A549 treated with Mapracorat at 1 μM for 4 hours (cell line): ENCODE data around the gene LILRB2. TPM values are rescaled to one million over a fixed set of nuclear protein-coding genes. Genes with fewer than 3 reads are reported as not detected.

Experiments
- total RNA-seq: library from RNA; stranded (reverse); fragments of 200-300 nt; extraction: Qiagen RNA extraction; gene quantifications from 5 replicates; pipeline ENCODE4 v1.2.3, GENCODE V29; 2022

The LILRB2 gene
- 0.05 to 0.26 TPM (median 0.11 TPM) in 5 replicates for total RNA-seq

GRCh38 chr19:54281007-54281728 is at the start of gene LILRB2:
TSS of gene LILRB2 (minus strand) at chr19:54281110. CDS start at chr19:54280496, 614 bp downstream.

GRCh38 chr19:54312436-54313377 is 31.8 kb upstream of the LILRB2 start, which contains the start of gene LILRA5:
TSS of gene LILRA5 (minus strand) at chr19:54313166. CDS start at chr19:54313019, 147 bp downstream.

GRCh38 chr19:54257116-54257480 is 23.8 kb downstream of the LILRB2 start, which contains the start of gene LILRB5:
TSS of gene LILRB5 (minus strand) at chr19:54257273. CDS start at chr19:54257193, 80 bp downstream.

GRCh38 chr19:54242646-54243045 is 38.3 kb downstream of the LILRB2 start, which contains the start of gene LILRA6:
TSS of gene LILRA6 (minus strand) at chr19:54242790.

Other genes with a start within 250 kb of the LILRB2 start
- 0.52 to 0.83 TPM (median 0.57 TPM) in 4 of 5 replicates, not detected in the other for gene VSTM1, start 217.2 kb downstream of the LILRB2 start, total RNA-seq
- not detected in 5 replicates for gene TARM1, start 199.7 kb downstream of the LILRB2 start, total RNA-seq
- 0.22 to 0.33 TPM (median 0.30 TPM) in 5 replicates for gene OSCAR, start 180.3 kb downstream of the LILRB2 start, total RNA-seq
- gene NDUFA3, start 178.3 kb downstream of the LILRB2 start, total RNA-seq, result 208 to 255 TPM (median 222 TPM) in 5 replicates
- 19.7 to 25.6 TPM (median 21.8 TPM) in 5 replicates for gene TFPT, start 165.5 kb downstream of the LILRB2 start, total RNA-seq
- 107 to 118 TPM (median 115 TPM) in 5 replicates for gene PRPF31, start 165.4 kb downstream of the LILRB2 start, total RNA-seq
- 52.7 to 66.3 TPM (median 62.4 TPM) in 5 replicates for gene CNOT3, start 143.3 kb downstream of the LILRB2 start, total RNA-seq
- gene LENG1, start 121.4 kb downstream of the LILRB2 start, total RNA-seq, result 6.6 to 8.4 TPM (median 7.9 TPM) in 5 replicates
- 0.76 to 1.1 TPM (median 0.80 TPM) in 5 replicates for gene TMC4, start 108.0 kb downstream of the LILRB2 start, total RNA-seq
- gene MBOAT7, start 91.5 kb downstream of the LILRB2 start, total RNA-seq, result 111 to 158 TPM (median 145 TPM) in 5 replicates
- 76.6 to 127 TPM (median 124 TPM) in 5 replicates for gene TSEN34, start 89.8 kb downstream of the LILRB2 start, total RNA-seq
- 2,104 to 2,641 TPM (median 2,212 TPM) in 5 replicates for gene RPS9, start 80.3 kb downstream of the LILRB2 start, total RNA-seq
- 0.11 to 0.20 TPM (median 0.15 TPM) in 5 replicates for gene LILRB3, start 58.1 kb downstream of the LILRB2 start, total RNA-seq
- gene LILRA6, start 38.3 kb downstream of the LILRB2 start, total RNA-seq, result 0.08 to 0.09 TPM in 2 of 5 replicates, not detected in the others
- not detected in 5 replicates for gene LILRB5, start 23.8 kb downstream of the LILRB2 start, total RNA-seq
- gene LILRA5, start 32.1 kb upstream of the LILRB2 start, total RNA-seq, result not detected in 5 replicates
- not detected in 5 replicates for gene LILRA4, start 58.1 kb upstream of the LILRB2 start, total RNA-seq
- gene LAIR1, start 83.8 kb upstream of the LILRB2 start, total RNA-seq, result not detected in 5 replicates
- gene TTYH1, start 134.4 kb upstream of the LILRB2 start, total RNA-seq, result 0.42 TPM in 1 of 5 replicates, not detected in the others
- 73.9 to 144 TPM (median 124 TPM) in 5 replicates for gene LENG8, start 168.1 kb upstream of the LILRB2 start, total RNA-seq
- 4.4 to 7.6 TPM (median 7.0 TPM) in 5 replicates for gene LENG9, start 182.7 kb upstream of the LILRB2 start, total RNA-seq
- gene CDC42EP5, start 192.2 kb upstream of the LILRB2 start, total RNA-seq, result not detected in 5 replicates
- not detected in 5 replicates for gene LAIR2, start 221.7 kb upstream of the LILRB2 start, total RNA-seq